ENCODE measurements around the gene UBTD2.

DNA sequence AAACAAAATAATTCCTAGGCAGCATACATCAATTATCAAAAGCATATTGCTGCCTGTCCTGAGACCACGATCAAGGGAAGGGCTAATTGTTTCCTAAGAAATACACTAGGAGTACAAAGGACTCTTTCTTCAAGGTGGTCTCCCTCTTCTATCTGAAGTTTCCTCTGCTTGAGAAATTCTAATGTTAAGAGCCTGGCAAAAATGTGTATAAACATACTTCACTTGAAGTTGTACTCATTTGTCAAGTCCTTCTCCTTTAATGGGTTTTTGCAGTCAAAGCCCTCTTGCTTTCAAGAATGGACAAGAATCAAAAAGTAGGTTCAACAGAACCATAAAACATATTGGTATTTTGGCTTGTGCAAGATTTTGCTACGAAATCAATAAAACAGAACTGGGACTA, 31.1 kb downstream of the UBTD2 start:
- TF ChIP-seq CTCF (IDR thresholded peaks at IDR 0.05) (no peak), POLR2A (IDR thresholded peaks at IDR 0.05) (no peak)

Data from transverse colon (tissue), 3 donors.